OCI-LY3 (cell line): ENCODE data around the gene ZNF683.

Source experiments
- H2AFZ ChIP-seq: fragments of 200-600, 300-600 bp; shearing (Covaris generic); 2 replicates; pipeline ENCODE4 v1.6.0; 2014; ENCODE audit warnings: antibody characterized with exemption, low read depth, low read length
- H3K27ac ChIP-seq: fragments of 200-600, 300-600 bp; sonication (generic); 2 replicates; pipeline ENCODE4 v1.5.1; 2014; ENCODE audit warnings: mild to moderate bottlenecking, low read length, moderate library complexity, mixed read lengths
- H3K27me3 ChIP-seq: fragments of 200-600, 300-600 bp; sonication (generic); 2 replicates; pipeline ENCODE4 v1.6.1; 2014; ENCODE audit warnings: low read depth, low read length, mixed read lengths
- H3K36me3 ChIP-seq: fragments of 200-600, 300-600 bp; sonication (generic); replicated peaks from 2 replicates; pipeline ENCODE3; 2014; ENCODE audit warnings: low read depth, low read length, mixed read lengths
- H3K4me1 ChIP-seq: fragments of 300-600, 200-600 bp; sonication (generic); 2 replicates; pipeline ENCODE4 v1.6.1; 2014; ENCODE audit warnings: low read length, mixed read lengths
- H3K4me2 ChIP-seq: fragments of 200-600, 300-600 bp; sonication (generic); 2 replicates; pipeline ENCODE4 v1.6.1; 2014; ENCODE audit warnings: low read length, mixed read lengths
- H3K4me3 ChIP-seq: fragments of 300-600, 200-600 bp; sonication (generic); 2 replicates; pipeline ENCODE4 v1.5.1; 2014; ENCODE audit warnings: antibody characterized with exemption, mild to moderate bottlenecking, low read length, moderate library complexity
- H3K79me2 ChIP-seq: fragments of 300-600, 200-600 bp; shearing (Covaris generic); 2 replicates; pipeline ENCODE4 v1.6.1; 2014; ENCODE audit warnings: mild to moderate bottlenecking, low read length, mixed read lengths
- H3K9ac ChIP-seq: fragments of 300-600, 200-600 bp; shearing (Covaris generic); 2 replicates; pipeline ENCODE4 v1.6.0; 2014; ENCODE audit warnings: mild to moderate bottlenecking, low read length, moderate library complexity
- H3K9me3 ChIP-seq: fragments of 200-600, 300-600 bp; shearing (Covaris generic); 2 replicates; pipeline ENCODE4 v1.6.1; 2014; ENCODE audit warnings: low read length, mixed read lengths; ENCODE audit not compliant: insufficient read depth
- H4K20me1 ChIP-seq: fragments of 200-600, 300-600 bp; sonication (generic); 2 replicates; pipeline ENCODE4 v1.6.1; 2016; ENCODE audit warnings: low read length, mixed read lengths; ENCODE audit not compliant: insufficient read depth
- CTCF ChIP-seq: fragments of 200-600, 300-600 bp; sonication (generic); IDR thresholded peaks from 2 replicates; pipeline ENCODE4 v1.5.1; 2014; ENCODE audit warnings: antibody characterized with exemption, low read length, low read depth
- EZH2phosphoT487 ChIP-seq: fragments of 200-600 bp; shearing (Covaris generic); IDR thresholded peaks from 2 replicates; pipeline ENCODE4 v1.6.1; 2018; ENCODE audit warnings: antibody characterized with exemption, mixed run types, low read depth

Gene ZNF683

GRCh38 chr1:26403656-26404055 is 31.1 kb upstream of the ZNF683 start:
- Histone ChIP-seq H3K4me2 (no peak overlapping the region), H3K9me3 (no peaks in the 10 kb centered on the region), H4K20me1 (no peaks in the 10 kb centered on the region), H3K27me3 (no peaks in the 10 kb centered on the region), H3K9ac (no peak overlapping the region), H3K4me1 (no peaks in the 10 kb centered on the region), H3K4me3 (no peak overlapping the region), H2AFZ (no peak overlapping the region), H3K79me2 (no peaks in the 10 kb centered on the region), H3K27ac (no peak overlapping the region), H3K36me3 (no peaks in the 10 kb centered on the region)
- no peak for TF ChIP-seq EZH2phosphoT487
- no peak for TF ChIP-seq CTCF

GRCh38 chr1:26401891-26402290 is 29.3 kb upstream of the ZNF683 start:
- Histone ChIP-seq H3K27ac (no peak overlapping the region), H3K27me3 (no peaks in the 10 kb centered on the region), H3K9me3 (no peaks in the 10 kb centered on the region), H3K4me1 (no peaks in the 10 kb centered on the region), H3K36me3 (no peaks in the 10 kb centered on the region), H2AFZ (no peak overlapping the region), H3K4me2 (no peak overlapping the region), H3K4me3 (no peak overlapping the region), H3K9ac (no peak overlapping the region), H4K20me1 (no peaks in the 10 kb centered on the region), H3K79me2 (no peaks in the 10 kb centered on the region)
- TF ChIP-seq EZH2phosphoT487 (no peak), CTCF (no peak)

- no peak overlapping the region for H3K9ac ChIP-seq
- no peaks in the 10 kb centered on the region for H4K20me1 ChIP-seq
- no peak overlapping the region for H3K4me2 ChIP-seq
- H3K4me1 ChIP-seq, result no peaks in the 10 kb centered on the region
- no peak overlapping the region for H3K4me3 ChIP-seq
- no peaks in the 10 kb centered on the region for H3K79me2 ChIP-seq
- TF ChIP-seq EZH2phosphoT487, result no peak
- no peak for TF ChIP-seq CTCF
- H3K36me3 ChIP-seq, result no peaks in the 10 kb centered on the region
- H2AFZ ChIP-seq, result no peak overlapping the region
- H3K27me3 ChIP-seq, result no peaks in the 10 kb centered on the region
- H3K27ac ChIP-seq, result no peak overlapping the region
- H3K9me3 ChIP-seq, result no peaks in the 10 kb centered on the region
Observed at GRCh38 chr1:26399034-26399433, 26.5 kb upstream of the ZNF683 start.

- no peak overlapping the region for H3K9ac ChIP-seq
- H3K4me3 ChIP-seq, result no peak overlapping the region
- no peak overlapping the region for H3K27ac ChIP-seq
- no peaks in the 10 kb centered on the region for H3K36me3 ChIP-seq
- H3K9me3 ChIP-seq, result no peaks in the 10 kb centered on the region
- no peak overlapping the region for H2AFZ ChIP-seq
- no peak overlapping the region for H3K4me2 ChIP-seq
- H3K79me2 ChIP-seq, result no peaks in the 10 kb centered on the region
- H3K4me1 ChIP-seq, result no peaks in the 10 kb centered on the region
- H4K20me1 ChIP-seq, result no peaks in the 10 kb centered on the region
- no peak for TF ChIP-seq CTCF
- H3K27me3 ChIP-seq, result no peaks in the 10 kb centered on the region
Observed at GRCh38 chr1:26395754-26396153, 23.2 kb upstream of the ZNF683 start.
